ENCODE data around the gene ROBO4.

ROBO4 gene

GRCh38 chr11:124887667-124888013, 10.0 kb downstream of the ROBO4 start:
- no peak for DNase-seq

GRCh38 chr11:124886978-124887666, 10.5 kb downstream of the ROBO4 start:
- no peak for DNase-seq

DNA sequence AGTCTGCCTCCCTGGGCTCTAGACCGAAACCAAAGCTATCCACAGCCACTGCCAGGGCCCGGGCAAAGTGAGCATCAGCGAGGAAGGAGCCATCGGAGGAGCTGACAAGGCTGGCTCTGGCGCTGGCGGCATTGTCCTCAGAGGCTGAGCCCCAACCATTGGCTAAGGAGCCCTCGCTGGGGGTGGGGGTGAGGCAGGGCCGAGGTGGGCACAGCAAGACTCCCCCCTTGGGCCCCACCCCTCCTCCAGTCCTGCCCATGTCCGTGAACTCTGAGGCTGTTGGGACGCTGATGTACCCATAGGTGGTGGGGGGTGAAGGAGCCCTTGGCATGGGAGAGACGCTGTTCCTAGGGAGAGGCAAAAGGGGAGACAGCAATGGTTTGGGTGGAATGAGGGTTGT, 11.2 kb downstream of the ROBO4 start:
- no peak for DNase-seq

- no peak for DNase-seq
Measured at GRCh38 chr11:124884869-124885479, 12.7 kb downstream of the ROBO4 start.

GRCh38 chr11:124884340-124884739, 13.3 kb downstream of the ROBO4 start:
- DNase-seq: no peak

- DNase-seq: no peak
Measured at GRCh38 chr11:124882339-124883071, 15.2 kb downstream of the ROBO4 start.

- no peak for DNase-seq
Measured at GRCh38 chr11:124880958-124881357, 16.7 kb downstream of the ROBO4 start.

DNA sequence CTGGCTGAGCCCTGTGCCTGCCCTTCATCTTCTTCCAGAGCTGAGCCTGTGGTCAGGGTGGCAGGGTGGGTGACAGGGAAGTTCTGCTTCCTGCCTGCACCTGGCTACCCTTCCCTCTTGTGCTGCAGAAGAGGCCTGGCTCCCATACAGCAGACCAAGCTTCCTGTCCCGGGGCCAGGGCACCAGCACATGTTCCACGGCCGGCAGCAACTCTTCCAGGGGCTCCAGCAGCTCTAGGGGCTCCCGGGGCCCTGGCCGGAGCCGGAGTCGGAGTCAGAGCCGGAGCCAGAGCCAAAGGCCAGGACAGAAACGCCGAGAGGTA, 17.4 kb downstream of the ROBO4 start:
- DNase-seq: no peak

GRCh38 chr11:124879493-124880289, 18.0 kb downstream of the ROBO4 start:
- DNase-seq: no peak

DNA sequence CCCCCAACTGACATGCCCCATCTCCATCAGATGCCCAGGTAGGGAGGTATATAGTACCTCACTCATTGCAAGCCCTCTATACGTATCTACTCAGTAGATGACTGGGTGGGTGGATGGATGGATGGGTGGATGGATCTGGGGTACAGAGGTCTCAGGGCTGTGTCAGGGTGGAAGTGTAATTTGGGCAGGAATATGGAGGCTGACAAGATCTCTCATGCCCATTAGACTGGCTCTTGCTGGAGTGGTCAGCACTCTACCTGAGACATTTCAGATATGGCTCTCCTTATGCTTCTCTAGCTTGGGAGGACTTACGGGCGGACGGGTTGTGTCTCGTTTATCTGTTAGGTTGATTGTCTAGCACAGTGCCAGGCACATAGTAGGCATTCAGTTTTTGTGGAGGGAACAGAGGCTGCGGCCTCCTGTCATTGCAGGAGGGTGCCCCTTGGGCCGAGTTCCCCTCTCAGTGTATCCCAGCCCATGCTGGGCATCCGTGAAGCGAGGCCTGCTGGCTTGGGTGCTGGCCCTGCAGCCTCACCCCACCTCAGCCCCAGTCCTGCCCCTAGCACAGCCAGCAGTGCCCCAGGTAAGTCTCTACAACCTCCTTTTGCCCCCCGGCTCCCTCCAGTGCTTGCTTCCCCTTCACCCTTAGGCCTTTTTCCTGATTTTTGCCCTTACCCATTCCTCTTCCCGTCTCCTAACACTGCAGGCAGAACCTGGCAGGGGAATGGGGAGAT, 18.7 kb downstream of the ROBO4 start:
- DNase-seq: no peak

DNA sequence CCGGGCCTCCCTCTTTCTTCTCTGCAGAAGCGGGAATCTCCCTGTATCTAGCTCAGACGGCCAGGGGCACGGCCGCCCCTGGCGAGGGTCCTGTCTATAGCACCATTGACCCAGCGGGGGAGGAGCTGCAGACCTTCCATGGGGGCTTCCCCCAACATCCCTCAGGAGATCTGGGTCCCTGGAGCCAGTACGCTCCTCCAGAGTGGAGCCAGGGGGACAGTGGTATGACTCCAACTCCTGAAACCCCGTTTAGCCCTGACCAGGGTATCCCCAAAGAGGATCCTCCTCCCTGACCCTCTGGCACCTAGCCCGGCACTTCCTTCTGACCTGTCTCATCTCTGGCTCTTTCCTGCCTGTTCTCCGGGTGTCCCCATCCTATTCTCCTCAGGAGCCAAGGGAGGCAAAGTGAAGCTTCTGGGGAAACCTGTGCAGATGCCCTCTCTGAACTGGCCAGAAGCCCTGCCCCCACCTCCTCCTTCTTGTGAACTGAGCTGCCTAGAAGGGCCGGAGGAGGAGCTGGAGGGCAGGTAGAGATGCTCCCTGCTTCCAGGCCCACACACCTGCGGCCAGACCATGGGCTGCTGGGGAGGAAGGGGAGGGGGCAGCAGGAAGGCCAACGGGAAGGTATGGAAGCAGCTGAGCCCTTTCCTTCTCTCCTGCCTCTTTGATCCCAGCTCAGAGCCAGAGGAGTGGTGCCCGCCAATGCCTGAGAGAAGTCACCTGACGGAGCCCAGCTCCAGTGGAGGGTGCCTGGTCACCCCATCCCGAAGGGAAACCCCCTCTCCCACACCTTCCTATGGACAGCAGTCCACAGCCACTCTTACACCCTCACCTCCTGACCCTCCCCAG, 19.5 kb downstream of the ROBO4 start:
- no peak for DNase-seq

GRCh38 chr11:124877631-124877909, 20.1 kb downstream of the ROBO4 start:
- no peak for DNase-seq

- DNase-seq: no peak
Measured at GRCh38 chr11:124876818-124877630, 20.6 kb downstream of the ROBO4 start.

GRCh38 chr11:124875943-124876817, 21.5 kb downstream of the ROBO4 start:
- peak; percentile 64 for DNase-seq

- DNase-seq: no peak
Measured at GRCh38 chr11:124875401-124875800, 22.3 kb downstream of the ROBO4 start.

GRCh38 chr11:124874571-124875255, 23.0 kb downstream of the ROBO4 start:
- DNase-seq: no peak

DNA sequence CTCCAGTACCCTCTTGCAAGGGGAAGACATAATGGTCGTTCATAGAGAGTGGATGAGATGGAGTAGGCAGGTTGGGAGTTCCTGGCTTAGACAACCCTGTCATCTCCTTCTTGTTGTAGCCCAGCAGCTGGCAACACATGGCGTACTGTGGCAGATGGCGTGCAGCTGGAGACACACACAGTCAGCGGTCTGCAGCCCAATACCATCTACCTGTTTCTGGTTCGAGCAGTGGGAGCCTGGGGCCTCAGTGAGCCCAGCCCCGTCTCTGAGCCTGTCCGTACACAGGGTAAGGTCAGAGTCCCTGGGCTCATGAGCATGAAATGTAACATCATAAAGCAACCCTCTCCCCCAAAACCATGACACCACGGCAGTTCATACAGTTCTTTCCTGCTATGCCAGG, 23.7 kb downstream of the ROBO4 start:
- DNase-seq: peak; percentile 11

DNA sequence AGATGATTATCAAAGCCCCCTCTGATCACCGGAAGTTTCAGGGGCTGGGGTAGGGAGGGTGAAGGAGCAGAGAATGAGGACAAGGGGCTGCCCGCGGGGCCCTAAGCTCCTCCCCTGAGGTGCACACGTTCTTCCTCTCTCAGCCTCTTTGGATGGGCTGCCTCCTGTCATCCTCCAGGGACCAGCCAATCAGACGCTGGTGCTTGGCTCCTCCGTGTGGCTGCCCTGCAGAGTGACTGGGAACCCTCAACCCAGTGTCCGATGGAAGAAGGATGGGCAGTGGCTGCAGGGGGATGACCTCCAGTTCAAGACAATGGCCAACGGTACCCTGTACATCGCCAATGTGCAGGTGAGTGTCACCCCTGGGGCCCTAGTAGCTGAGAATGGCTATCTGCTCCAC, 24.9 kb downstream of the ROBO4 start:
- DNase-seq: no peak

- DNase-seq: no peak
Measured at GRCh38 chr11:124872280-124872679, 25.4 kb downstream of the ROBO4 start.

GRCh38 chr11:124870430-124870829, 27.2 kb downstream of the ROBO4 start:
- no peak for DNase-seq

Measured in DMS 273 treated with DMSO at 0.1 percent for 48 hours (cell line).